A673 (cell line): ENCODE results near the gene TTYH3.

Experiments used
- CTCF ChIP-seq: fragments of 300-800, 200-600 bp; sonication (generic); conservative IDR thresholded peaks from 2 replicates; pipeline ENCODE4 v1.5.1; 2017; ENCODE audit warnings: low read depth, mild to moderate bottlenecking, antibody characterized with exemption, low read length, moderate library complexity, mixed read lengths
- EZH2 ChIP-seq: fragments of 200-600 bp; sonication (generic); IDR thresholded peaks from 2 replicates; pipeline ENCODE4 v1.6.1; 2017; ENCODE audit warnings: borderline replicate concordance, low read depth, mild to moderate bottlenecking, mixed read lengths, antibody characterized with exemption, low read length; ENCODE audit not compliant: poor library complexity, severe bottlenecking

DNA sequence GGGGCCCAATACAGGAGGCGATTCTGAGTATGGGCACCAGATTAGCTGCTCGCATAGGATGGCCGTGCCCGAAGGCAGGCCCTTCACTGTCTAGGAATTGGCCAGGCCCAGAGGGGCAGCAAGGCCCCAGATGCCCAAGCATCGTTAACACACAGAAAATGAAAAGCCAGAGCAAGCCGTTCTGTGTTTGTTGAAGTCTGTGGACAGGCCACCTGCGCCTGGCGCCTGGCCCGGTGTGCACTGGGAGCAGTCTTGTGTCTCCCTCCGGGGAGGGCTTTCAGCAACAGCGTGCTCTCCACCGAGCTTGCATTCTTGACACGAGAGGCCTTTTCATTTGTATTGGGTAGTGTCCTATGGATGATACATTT is 34.5 kb upstream of the TTYH3 start:
- TF ChIP-seq CTCF (no peak), EZH2 (no peak)
